ENCODE data around the gene CLEC20A. TPM values are rescaled to one million over a fixed set of nuclear protein-coding genes. Genes with fewer than 3 reads are reported as not detected.

The CLEC20A gene
- total and polyA plus RNA-seq, 2 donors = 0.28 to 0.39 TPM

DNA sequence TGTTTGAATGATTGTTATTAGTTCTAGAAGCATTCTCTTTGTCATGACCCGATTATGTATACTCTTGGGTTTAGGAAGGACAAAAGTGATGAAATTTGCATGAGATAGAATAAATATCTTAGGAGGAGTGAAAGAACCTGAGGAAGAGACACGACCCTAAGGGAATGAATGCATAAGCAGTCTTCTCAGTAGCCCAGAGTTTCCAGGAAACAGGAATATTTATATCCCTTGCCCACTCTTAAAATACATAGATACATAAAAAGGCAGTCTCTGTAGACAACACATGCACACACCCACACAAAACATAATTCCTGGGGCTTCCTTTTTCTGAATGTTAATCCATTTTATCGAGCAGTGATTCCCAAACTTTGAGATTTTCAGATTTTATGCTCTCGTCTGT lies 19.4 kb downstream of the CLEC20A start:
- H3K9me3 ChIP-seq (ENCODE audit: control insufficient read depth in 2 of 2, insufficient read depth in 1 of 2, low read length in 1 of 2) = no peaks in the 10 kb centered on the region
- 94% methylated on average over 4 of the region's 4 CpGs for WGBS
- no peak overlapping the region for H3K27ac ChIP-seq (ENCODE audit: low read depth in 1 of 2, low read length in 1 of 2)
- H3K36me3 ChIP-seq (ENCODE audit: control insufficient read depth in 2 of 2, insufficient read depth in 2 of 2, low read length in 1 of 2) = no peaks in the 10 kb centered on the region
- H3K27me3 ChIP-seq (ENCODE audit: control insufficient read depth in 2 of 2, insufficient read depth in 1 of 2, low read length in 1 of 2) = no peaks in the 10 kb centered on the region
- H3K4me1 ChIP-seq (ENCODE audit: control insufficient read depth in 2 of 2, insufficient read depth in 2 of 2, low read length in 2 of 2) = no peaks in the 10 kb centered on the region
- H3K4me3 ChIP-seq (ENCODE audit: low read length in 2 of 2) = no peak overlapping the region
- DNase-seq (ENCODE audit: low read depth in 6 of 9, low spot score in 9 of 9) = no peak

DNA sequence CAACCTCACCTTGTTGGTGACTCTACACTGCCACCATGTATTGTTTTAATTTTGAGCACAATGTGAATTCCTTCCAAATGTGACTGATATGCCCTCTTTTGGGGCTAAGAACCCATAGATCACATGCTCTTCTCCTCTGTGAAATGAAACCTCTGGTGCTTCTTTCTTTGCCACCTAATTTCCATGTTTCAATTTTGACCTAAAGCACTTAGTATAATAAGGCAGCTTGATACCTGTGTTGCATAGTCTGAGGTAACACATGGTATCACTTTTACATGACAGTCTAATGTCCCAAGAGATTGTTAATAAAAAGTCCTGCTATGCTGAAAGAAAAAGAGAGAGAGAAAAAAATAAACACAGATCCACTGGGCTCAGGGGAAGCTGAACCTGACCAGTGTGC lies 24.2 kb downstream of the CLEC20A start:
- no peaks in the 10 kb centered on the region for H3K4me1 ChIP-seq (ENCODE audit: control insufficient read depth in 2 of 2, insufficient read depth in 2 of 2, low read length in 2 of 2)
- no peaks in the 10 kb centered on the region for H3K9me3 ChIP-seq (ENCODE audit: control insufficient read depth in 2 of 2, insufficient read depth in 1 of 2, low read length in 1 of 2)
- no peak overlapping the region for H3K27ac ChIP-seq (ENCODE audit: low read depth in 1 of 2, low read length in 1 of 2)
- H3K27me3 ChIP-seq (ENCODE audit: control insufficient read depth in 2 of 2, insufficient read depth in 1 of 2, low read length in 1 of 2) = no peaks in the 10 kb centered on the region
- no peak overlapping the region for H3K4me3 ChIP-seq (ENCODE audit: low read length in 2 of 2)
- no peak for DNase-seq (ENCODE audit: low read depth in 6 of 9, low spot score in 9 of 9)
- no peaks in the 10 kb centered on the region for H3K36me3 ChIP-seq (ENCODE audit: control insufficient read depth in 2 of 2, insufficient read depth in 2 of 2, low read length in 1 of 2)

- WGBS = 96% methylated on average over 5 of the region's 5 CpGs
- H3K9me3 ChIP-seq (ENCODE audit: control insufficient read depth in 2 of 2, insufficient read depth in 1 of 2, low read length in 1 of 2) = no peaks in the 10 kb centered on the region
- no peak for DNase-seq (ENCODE audit: low read depth in 6 of 9, low spot score in 9 of 9)
- H3K4me3 ChIP-seq (ENCODE audit: low read length in 2 of 2) = no peak overlapping the region
- no peaks in the 10 kb centered on the region for H3K36me3 ChIP-seq (ENCODE audit: control insufficient read depth in 2 of 2, insufficient read depth in 2 of 2, low read length in 1 of 2)
- no peaks in the 10 kb centered on the region for H3K4me1 ChIP-seq (ENCODE audit: control insufficient read depth in 2 of 2, insufficient read depth in 2 of 2, low read length in 2 of 2)
- no peaks in the 10 kb centered on the region for H3K27me3 ChIP-seq (ENCODE audit: control insufficient read depth in 2 of 2, insufficient read depth in 1 of 2, low read length in 1 of 2)
- no peak overlapping the region for H3K27ac ChIP-seq (ENCODE audit: low read depth in 1 of 2, low read length in 1 of 2)
These were observed 26.3 kb downstream of the CLEC20A start for GRCh38 chr1:178470411-178470960.

GRCh38 chr1:178467837-178468236 lies 28.9 kb downstream of the CLEC20A start:
- Histone ChIP-seq H3K4me3 (ENCODE audit: low read length in 2 of 2) (no peak overlapping the region), H3K27ac (ENCODE audit: low read depth in 1 of 2, low read length in 1 of 2) (no peak overlapping the region), H3K4me1 (ENCODE audit: control insufficient read depth in 2 of 2, insufficient read depth in 2 of 2, low read length in 2 of 2) (no peaks in the 10 kb centered on the region), H3K27me3 (ENCODE audit: control insufficient read depth in 2 of 2, insufficient read depth in 1 of 2, low read length in 1 of 2) (no peaks in the 10 kb centered on the region), H3K36me3 (ENCODE audit: control insufficient read depth in 2 of 2, insufficient read depth in 2 of 2, low read length in 1 of 2) (no peaks in the 10 kb centered on the region), H3K9me3 (ENCODE audit: control insufficient read depth in 2 of 2, insufficient read depth in 1 of 2, low read length in 1 of 2) (no peaks in the 10 kb centered on the region)
- DNase-seq (ENCODE audit: low read depth in 6 of 9, low spot score in 9 of 9) = no peak

- no peaks in the 10 kb centered on the region for H3K27me3 ChIP-seq (ENCODE audit: control insufficient read depth in 2 of 2, insufficient read depth in 1 of 2, low read length in 1 of 2)
- no peaks in the 10 kb centered on the region for H3K9me3 ChIP-seq (ENCODE audit: control insufficient read depth in 2 of 2, insufficient read depth in 1 of 2, low read length in 1 of 2)
- H3K4me1 ChIP-seq (ENCODE audit: control insufficient read depth in 2 of 2, insufficient read depth in 2 of 2, low read length in 2 of 2) = no peaks in the 10 kb centered on the region
- DNase-seq (ENCODE audit: low read depth in 6 of 9, low spot score in 9 of 9) = no peak
- H3K36me3 ChIP-seq (ENCODE audit: control insufficient read depth in 2 of 2, insufficient read depth in 2 of 2, low read length in 1 of 2) = no peaks in the 10 kb centered on the region
- no peak overlapping the region for H3K27ac ChIP-seq (ENCODE audit: low read depth in 1 of 2, low read length in 1 of 2)
- no peak overlapping the region for H3K4me3 ChIP-seq (ENCODE audit: low read length in 2 of 2)
These were observed 31.8 kb downstream of the CLEC20A start for GRCh38 chr1:178465011-178465410.

- Histone ChIP-seq H3K4me1 (ENCODE audit: control insufficient read depth in 2 of 2, insufficient read depth in 2 of 2, low read length in 2 of 2) (no peaks in the 10 kb centered on the region), H3K9me3 (ENCODE audit: control insufficient read depth in 2 of 2, insufficient read depth in 1 of 2, low read length in 1 of 2) (no peaks in the 10 kb centered on the region), H3K27me3 (ENCODE audit: control insufficient read depth in 2 of 2, insufficient read depth in 1 of 2, low read length in 1 of 2) (no peaks in the 10 kb centered on the region), H3K4me3 (ENCODE audit: low read length in 2 of 2) (no peak overlapping the region), H3K36me3 (ENCODE audit: control insufficient read depth in 2 of 2, insufficient read depth in 2 of 2, low read length in 1 of 2) (no peaks in the 10 kb centered on the region), H3K27ac (ENCODE audit: low read depth in 1 of 2, low read length in 1 of 2) (no peak overlapping the region)
- DNase-seq (ENCODE audit: low read depth in 6 of 9, low spot score in 9 of 9) = no peak
These were observed 32.2 kb downstream of the CLEC20A start for GRCh38 chr1:178464566-178464965.

DNA sequence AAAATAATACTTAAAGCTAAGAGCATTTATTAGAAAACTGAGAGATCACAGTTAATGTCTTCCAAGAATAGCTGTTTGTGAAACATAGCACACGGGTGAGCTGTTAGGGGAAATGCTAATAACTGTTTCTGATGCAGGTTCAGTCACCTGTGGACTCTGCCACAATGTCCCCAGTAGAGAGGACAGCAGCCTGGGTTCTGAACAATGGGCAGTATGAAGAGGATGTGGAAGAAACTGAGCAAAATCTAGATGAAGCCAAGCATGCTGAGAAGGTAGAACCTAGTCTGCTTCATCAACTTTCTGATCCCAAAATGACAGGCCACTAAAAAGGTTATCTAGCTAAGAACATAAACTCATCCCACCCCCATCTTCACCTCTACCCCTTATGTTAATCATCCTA lies 32.6 kb downstream of the CLEC20A start:
- no peak for DNase-seq (ENCODE audit: low read depth in 6 of 9, low spot score in 9 of 9)
- no peaks in the 10 kb centered on the region for H3K4me1 ChIP-seq (ENCODE audit: control insufficient read depth in 2 of 2, insufficient read depth in 2 of 2, low read length in 2 of 2)
- WGBS = 94% methylated on average over 1 of the region's 1 CpG
- no peaks in the 10 kb centered on the region for H3K27me3 ChIP-seq (ENCODE audit: control insufficient read depth in 2 of 2, insufficient read depth in 1 of 2, low read length in 1 of 2)
- no peaks in the 10 kb centered on the region for H3K36me3 ChIP-seq (ENCODE audit: control insufficient read depth in 2 of 2, insufficient read depth in 2 of 2, low read length in 1 of 2)
- no peaks in the 10 kb centered on the region for H3K9me3 ChIP-seq (ENCODE audit: control insufficient read depth in 2 of 2, insufficient read depth in 1 of 2, low read length in 1 of 2)
- H3K4me3 ChIP-seq (ENCODE audit: low read length in 2 of 2) = no peak overlapping the region
- H3K27ac ChIP-seq (ENCODE audit: low read depth in 1 of 2, low read length in 1 of 2) = no peak overlapping the region

DNA sequence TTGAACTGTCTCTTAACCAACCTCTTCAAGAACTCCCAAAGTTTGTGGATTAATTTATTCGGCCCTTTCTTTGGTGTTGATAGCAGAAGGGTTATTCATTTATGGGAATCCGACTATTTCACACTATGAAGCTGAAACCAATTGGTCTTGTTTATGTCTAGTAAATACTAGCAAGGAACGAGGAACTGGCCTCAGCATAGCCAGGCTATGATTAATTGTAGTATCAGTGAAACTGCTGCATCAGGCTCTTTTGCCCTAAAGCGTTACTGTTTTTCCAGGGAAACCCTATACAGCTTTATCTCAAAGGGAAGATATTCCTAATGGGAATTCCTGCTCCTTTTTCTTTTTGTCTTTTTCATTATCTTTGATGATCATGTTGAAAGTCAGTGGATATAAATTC lies 35.1 kb downstream of the CLEC20A start:
- Histone ChIP-seq H3K27ac (ENCODE audit: low read depth in 1 of 2, low read length in 1 of 2) (no peak overlapping the region), H3K4me3 (ENCODE audit: low read length in 2 of 2) (no peak overlapping the region), H3K36me3 (ENCODE audit: control insufficient read depth in 2 of 2, insufficient read depth in 2 of 2, low read length in 1 of 2) (no peaks in the 10 kb centered on the region), H3K9me3 (ENCODE audit: control insufficient read depth in 2 of 2, insufficient read depth in 1 of 2, low read length in 1 of 2) (no peaks in the 10 kb centered on the region), H3K27me3 (ENCODE audit: control insufficient read depth in 2 of 2, insufficient read depth in 1 of 2, low read length in 1 of 2) (no peaks in the 10 kb centered on the region), H3K4me1 (ENCODE audit: control insufficient read depth in 2 of 2, insufficient read depth in 2 of 2, low read length in 2 of 2) (no peaks in the 10 kb centered on the region)
- DNase-seq (ENCODE audit: low read depth in 6 of 9, low spot score in 9 of 9) = no peak
- 97% methylated on average over 4 of the region's 4 CpGs for WGBS

DNA sequence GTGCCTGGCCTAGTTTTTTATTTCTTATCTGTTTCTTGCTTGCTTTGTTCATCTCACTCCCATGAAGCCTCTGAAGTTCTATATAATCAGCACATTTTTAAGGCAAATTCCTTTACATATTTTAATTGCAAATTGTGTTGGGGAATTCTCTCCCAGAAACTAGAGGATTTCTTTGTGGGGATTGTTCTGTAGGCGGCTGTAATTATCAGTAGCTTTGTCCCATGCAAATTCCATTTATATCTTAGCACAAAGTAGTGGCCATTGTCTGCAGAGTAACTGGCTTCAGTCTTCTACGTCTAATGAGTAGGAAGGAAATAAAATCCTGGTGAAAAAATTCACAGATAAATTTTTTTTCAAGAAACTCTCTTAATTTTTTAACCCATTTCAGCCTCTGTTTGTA lies 35.7 kb downstream of the CLEC20A start:
- no peaks in the 10 kb centered on the region for H3K27me3 ChIP-seq (ENCODE audit: control insufficient read depth in 2 of 2, insufficient read depth in 1 of 2, low read length in 1 of 2)
- no peak for DNase-seq (ENCODE audit: low read depth in 6 of 9, low spot score in 9 of 9)
- H3K9me3 ChIP-seq (ENCODE audit: control insufficient read depth in 2 of 2, insufficient read depth in 1 of 2, low read length in 1 of 2) = no peaks in the 10 kb centered on the region
- WGBS = 93% methylated on average over 2 of the region's 2 CpGs
- H3K4me1 ChIP-seq (ENCODE audit: control insufficient read depth in 2 of 2, insufficient read depth in 2 of 2, low read length in 2 of 2) = no peaks in the 10 kb centered on the region
- no peaks in the 10 kb centered on the region for H3K36me3 ChIP-seq (ENCODE audit: control insufficient read depth in 2 of 2, insufficient read depth in 2 of 2, low read length in 1 of 2)
- no peak overlapping the region for H3K27ac ChIP-seq (ENCODE audit: low read depth in 1 of 2, low read length in 1 of 2)
- H3K4me3 ChIP-seq (ENCODE audit: low read length in 2 of 2) = no peak overlapping the region

DNA sequence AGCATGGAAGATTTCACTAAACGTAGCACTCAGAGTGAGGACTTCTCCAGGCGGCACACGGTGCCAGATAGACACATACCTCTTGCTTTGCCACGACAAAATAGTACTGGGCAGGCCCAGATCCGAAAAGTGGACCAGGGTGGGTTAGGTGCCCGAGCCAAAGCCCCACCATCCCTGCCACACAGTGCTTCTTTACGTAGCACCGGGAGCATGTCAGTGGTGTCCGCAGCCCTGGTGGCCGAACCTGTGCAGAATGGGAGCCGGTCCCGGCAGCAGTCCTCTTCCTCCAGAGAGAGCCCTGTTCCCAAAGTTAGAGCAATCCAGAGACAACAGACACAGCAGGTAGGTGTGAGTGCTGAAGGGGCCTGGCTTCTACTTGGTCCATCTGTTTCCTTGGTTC lies 38.6 kb downstream of the CLEC20A start:
- Histone ChIP-seq H3K4me1 (ENCODE audit: control insufficient read depth in 2 of 2, insufficient read depth in 2 of 2, low read length in 2 of 2) (no peaks in the 10 kb centered on the region), H3K36me3 (ENCODE audit: control insufficient read depth in 2 of 2, insufficient read depth in 2 of 2, low read length in 1 of 2) (no peaks in the 10 kb centered on the region), H3K27me3 (ENCODE audit: control insufficient read depth in 2 of 2, insufficient read depth in 1 of 2, low read length in 1 of 2) (no peaks in the 10 kb centered on the region), H3K4me3 (ENCODE audit: low read length in 2 of 2) (no peak overlapping the region), H3K9me3 (ENCODE audit: control insufficient read depth in 2 of 2, insufficient read depth in 1 of 2, low read length in 1 of 2) (no peaks in the 10 kb centered on the region), H3K27ac (ENCODE audit: low read depth in 1 of 2, low read length in 1 of 2) (no peak overlapping the region)
- 97% methylated on average over 12 of the region's 12 CpGs for WGBS
- DNase-seq (ENCODE audit: low read depth in 6 of 9, low spot score in 9 of 9) = no peak

Measured in thymus (tissue), 11 donors.